ENCODE data around the gene PCYOX1L.
"Not testable (repeated sequence)": the region's sequence is repeated elsewhere in the genome, so short reads cannot be mapped to it uniquely, and the experiment has no call there.

Gene PCYOX1L

GRCh38 chr5:149389552-149390495, 32.0 kb downstream of the PCYOX1L start:
- no peak for DNase-seq

GRCh38 chr5:149391076-149391475, 33.2 kb downstream of the PCYOX1L start:
- not testable (repeated sequence) for DNase-seq

GRCh38 chr5:149391524-149391923, 33.7 kb downstream of the PCYOX1L start:
- DNase-seq = no peak

- no peak for DNase-seq
These were observed 34.9 kb downstream of the PCYOX1L start for GRCh38 chr5:149392718-149393117.

- DNase-seq = not testable (repeated sequence)
These were observed 37.1 kb downstream of the PCYOX1L start for GRCh38 chr5:149394996-149395395.

GRCh38 chr5:149397530-149397929, 39.7 kb downstream of the PCYOX1L start:
- no peak for DNase-seq

- not testable (repeated sequence) for DNase-seq
These were observed 41.0 kb downstream of the PCYOX1L start for GRCh38 chr5:149398747-149399266.

GRCh38 chr5:149399775-149400174, 41.9 kb downstream of the PCYOX1L start:
- DNase-seq = no peak

- no peak for DNase-seq
These were observed 42.5 kb downstream of the PCYOX1L start for GRCh38 chr5:149400304-149400703.

- DNase-seq = no peak
These were observed 43.2 kb downstream of the PCYOX1L start for GRCh38 chr5:149401051-149401450.

GRCh38 chr5:149402291-149402690, 44.4 kb downstream of the PCYOX1L start:
- no peak for DNase-seq

- no peak for DNase-seq
These were observed 46.3 kb downstream of the PCYOX1L start for GRCh38 chr5:149403923-149404745.

- DNase-seq = no peak
These were observed 47.1 kb downstream of the PCYOX1L start for GRCh38 chr5:149404746-149405549.

- no peak for DNase-seq
These were observed 47.8 kb downstream of the PCYOX1L start for GRCh38 chr5:149405550-149406202.

GRCh38 chr5:149406203-149406978, 48.5 kb downstream of the PCYOX1L start:
- DNase-seq = no peak

- DNase-seq = no peak
These were observed 49.1 kb downstream of the PCYOX1L start for GRCh38 chr5:149406979-149407306.

GRCh38 chr5:149407323-149408251, 49.7 kb downstream of the PCYOX1L start:
- DNase-seq = no peak

- DNase-seq = no peak
These were observed 50.6 kb downstream of the PCYOX1L start for GRCh38 chr5:149408252-149409099.

- no peak for DNase-seq
These were observed 51.6 kb downstream of the PCYOX1L start for GRCh38 chr5:149409268-149409948.

Measured in Kasumi-1 (cell line).